Activated T-cell treated with anti-CD3 and anti-CD28 coated beads for 4 hours (primary cell): Measurements from ENCODE around the gene FRA10AC1.

Experiments
- DNase-seq: peaks from one replicate; pipeline ENCODE4 v3.0.0-alpha.2; 2020

FRA10AC1 gene

GRCh38 chr10:93622942-93623341 lies 79.5 kb downstream of the FRA10AC1 start:
- DNase-seq, result no peak

- no peak for DNase-seq
These were observed 81.5 kb downstream of the FRA10AC1 start for GRCh38 chr10:93620925-93621324.
